HFFc6 (cell line): ENCODE data around the gene GALR2. TPM values are rescaled to one million over a fixed set of nuclear protein-coding genes. Genes with fewer than 3 reads are reported as not detected.

Source experiments
- DNase-seq: peaks from one replicate; pipeline ENCODE4 v3.0.0-alpha.2; 2018
- H3K27ac Mint-ChIP-seq: 2 replicates; pipeline ENCODE4 v1.8.0; 2020; ENCODE audit warnings: mild to moderate bottlenecking, mixed read lengths
- H3K27me3 Mint-ChIP-seq: 2 replicates; pipeline ENCODE4 v1.8.0; 2021; ENCODE audit warnings: mild to moderate bottlenecking, moderate library complexity, mixed read lengths; ENCODE audit not compliant: insufficient read depth
- H3K36me3 Mint-ChIP-seq: 2 replicates; pipeline ENCODE4 v1.8.0; 2021; ENCODE audit warnings: low read depth, mixed read lengths
- H3K4me1 Mint-ChIP-seq: 2 replicates; pipeline ENCODE4 v1.8.0; 2020; ENCODE audit warnings: low read depth, mixed read lengths
- H3K4me3 Mint-ChIP-seq: 2 replicates; pipeline ENCODE4 v1.8.0; 2020; ENCODE audit warnings: mild to moderate bottlenecking, moderate library complexity, mixed read lengths
- H3K9me3 Mint-ChIP-seq: 2 replicates; pipeline ENCODE4 v1.8.0; 2020; ENCODE audit warnings: mild to moderate bottlenecking, mixed read lengths
- total RNA-seq, 6 experiments: library from RNA; stranded (reverse); fragmentation: NEBNext Ultra II Directional; extraction: Animal tissue kit (Norgen Biotek cat#: 25700); gene quantifications; 2 replicates in 1 of 6; 3 replicates in 5 of 6; pipeline ENCODE4 v1.2.3, GENCODE V29; 2021
- TF ChIP-seq, protein P1 (sequence below): fragments of 200-600 bp; sonication (generic); IDR thresholded peaks from 2 replicates; pipeline ENCODE4 v1.5.0; 2021; ENCODE audit warnings: antibody characterized with exemption, mild to moderate bottlenecking

The GALR2 gene
- total RNA-seq, 6 experiments from 2014 or later = 0.14 to 0.33 (median 0.15) TPM; not detected in 1

DNA sequence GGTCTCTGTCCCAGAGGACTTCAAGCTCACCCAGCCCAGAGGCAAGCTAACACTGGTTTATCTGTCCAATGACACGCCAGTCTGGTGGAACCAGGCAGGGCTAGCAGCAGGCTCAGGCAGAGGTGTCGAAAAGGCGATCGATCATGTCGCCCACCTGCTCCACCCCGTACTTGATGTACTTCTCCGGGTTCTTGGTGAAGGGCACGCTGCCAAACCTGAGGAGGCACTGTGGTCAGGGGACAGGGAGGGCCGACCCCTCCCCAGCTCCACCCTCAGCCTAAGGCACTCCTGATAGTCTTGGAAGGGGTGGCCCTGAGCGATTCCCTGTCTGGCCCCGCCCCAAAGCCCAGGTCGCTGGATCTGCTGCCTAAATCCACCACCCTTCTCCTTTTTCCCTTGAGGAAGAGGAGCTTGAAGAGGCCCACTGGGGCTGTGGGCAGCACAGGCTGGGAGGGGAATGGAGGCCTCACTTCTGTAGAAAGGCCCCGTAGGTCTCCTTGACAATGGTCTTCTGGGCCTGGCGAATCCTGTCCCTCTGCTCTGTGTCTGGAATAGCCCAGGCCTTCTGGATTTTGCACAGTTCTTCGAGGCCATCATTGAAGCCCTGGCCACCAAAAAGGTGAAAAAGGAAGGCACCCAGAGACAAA lies 9.1 kb downstream of the GALR2 start:
- Mint-ChIP-seq H3K4me1 (no peaks in the 10 kb centered on the region), H3K27me3 (peaks cover 25% of the 10 kb centered on the region), H3K36me3 (0 out of 2 replicates have a peak, but pooled peaks cover 6% of the 10 kb centered on the region), H3K9me3 (no peaks in the 10 kb centered on the region), H3K27ac (no peak overlapping the region), H3K4me3 (no peak overlapping the region)
- TF ChIP-seq, protein P1, sequence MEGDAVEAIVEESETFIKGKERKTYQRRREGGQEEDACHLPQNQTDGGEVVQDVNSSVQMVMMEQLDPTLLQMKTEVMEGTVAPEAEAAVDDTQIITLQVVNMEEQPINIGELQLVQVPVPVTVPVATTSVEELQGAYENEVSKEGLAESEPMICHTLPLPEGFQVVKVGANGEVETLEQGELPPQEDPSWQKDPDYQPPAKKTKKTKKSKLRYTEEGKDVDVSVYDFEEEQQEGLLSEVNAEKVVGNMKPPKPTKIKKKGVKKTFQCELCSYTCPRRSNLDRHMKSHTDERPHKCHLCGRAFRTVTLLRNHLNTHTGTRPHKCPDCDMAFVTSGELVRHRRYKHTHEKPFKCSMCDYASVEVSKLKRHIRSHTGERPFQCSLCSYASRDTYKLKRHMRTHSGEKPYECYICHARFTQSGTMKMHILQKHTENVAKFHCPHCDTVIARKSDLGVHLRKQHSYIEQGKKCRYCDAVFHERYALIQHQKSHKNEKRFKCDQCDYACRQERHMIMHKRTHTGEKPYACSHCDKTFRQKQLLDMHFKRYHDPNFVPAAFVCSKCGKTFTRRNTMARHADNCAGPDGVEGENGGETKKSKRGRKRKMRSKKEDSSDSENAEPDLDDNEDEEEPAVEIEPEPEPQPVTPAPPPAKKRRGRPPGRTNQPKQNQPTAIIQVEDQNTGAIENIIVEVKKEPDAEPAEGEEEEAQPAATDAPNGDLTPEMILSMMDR = no peak
- no peak for DNase-seq

DNA sequence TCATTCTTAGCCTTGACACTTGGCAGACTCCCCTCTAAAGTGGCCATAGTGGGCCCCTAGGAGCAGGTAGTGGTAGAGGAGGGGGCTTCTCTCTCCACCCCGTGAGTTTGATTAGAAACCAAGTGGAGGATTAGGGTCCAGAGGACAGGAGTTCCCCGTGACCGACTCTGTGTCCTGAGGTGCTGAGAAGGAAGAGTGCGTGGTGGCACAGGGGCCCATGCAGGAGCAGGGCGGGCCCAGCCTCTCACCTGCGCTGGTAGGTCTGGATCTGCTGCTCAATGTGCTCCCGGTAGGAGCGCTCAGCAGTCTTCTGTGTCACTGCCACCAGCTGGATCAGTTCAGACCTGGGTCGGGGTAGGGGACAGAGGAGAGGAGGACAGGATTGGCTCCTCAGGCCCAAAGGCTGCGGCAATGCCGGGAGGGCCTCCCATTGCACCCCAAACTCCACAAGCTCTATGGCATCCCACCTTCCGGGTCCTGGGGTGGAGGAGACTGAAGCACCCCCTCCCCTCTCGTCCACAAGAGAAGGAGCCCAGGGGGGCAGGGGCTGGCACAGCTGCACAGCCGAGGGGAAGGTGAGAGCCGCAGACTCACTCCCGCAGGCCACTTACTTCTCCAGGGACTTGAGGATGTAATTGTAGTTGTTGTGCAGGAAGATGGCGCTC lies 10.6 kb downstream of the GALR2 start:
- Mint-ChIP-seq H3K36me3 (0 out of 2 replicates have a peak, but pooled peaks cover 6% of the 10 kb centered on the region), H3K27ac (no peak overlapping the region), H3K27me3 (peaks cover 12% of the 10 kb centered on the region), H3K4me1 (no peaks in the 10 kb centered on the region), H3K9me3 (no peaks in the 10 kb centered on the region), H3K4me3 (no peak overlapping the region)
- DNase-seq = no peak
- TF ChIP-seq, protein P1 = no peak

DNA sequence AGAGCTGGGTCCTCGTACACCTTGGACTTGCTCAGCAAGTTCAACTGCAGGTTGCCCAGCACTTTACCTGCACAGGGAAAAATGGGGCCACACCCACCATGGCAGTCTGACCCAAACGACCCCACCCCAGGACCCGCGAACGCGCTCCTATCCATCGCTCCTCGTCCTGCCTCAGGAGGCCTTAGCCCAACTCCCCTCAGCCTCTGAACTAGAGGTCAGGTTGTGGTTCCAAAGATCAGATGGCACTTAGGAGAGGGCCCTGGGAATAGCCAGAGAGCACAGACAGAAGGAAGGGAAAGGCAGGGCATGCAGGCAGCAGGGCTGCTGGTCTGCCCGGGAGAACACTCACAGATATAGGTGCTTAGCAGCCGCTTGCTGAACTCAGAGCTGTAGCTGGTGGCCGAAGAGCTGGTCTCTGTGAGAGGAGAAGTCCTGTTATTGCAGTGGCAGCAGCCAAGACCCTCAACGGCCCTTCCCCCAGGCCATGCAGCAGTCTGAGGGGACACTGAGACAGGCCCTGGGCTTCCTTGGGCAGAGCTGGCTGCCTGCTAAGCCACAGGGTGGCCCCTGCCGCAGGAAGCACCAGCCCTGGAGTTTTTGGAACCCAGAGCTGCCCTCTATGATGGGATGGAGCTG lies 11.3 kb downstream of the GALR2 start:
- Mint-ChIP-seq H3K36me3 (0 out of 2 replicates have a peak, but pooled peaks cover 6% of the 10 kb centered on the region), H3K4me3 (no peak overlapping the region), H3K27ac (no peak overlapping the region), H3K27me3 (peaks cover 9% of the 10 kb centered on the region), H3K9me3 (no peaks in the 10 kb centered on the region), H3K4me1 (no peaks in the 10 kb centered on the region)
- TF ChIP-seq, protein P1 = no peak
- no peak for DNase-seq

DNA sequence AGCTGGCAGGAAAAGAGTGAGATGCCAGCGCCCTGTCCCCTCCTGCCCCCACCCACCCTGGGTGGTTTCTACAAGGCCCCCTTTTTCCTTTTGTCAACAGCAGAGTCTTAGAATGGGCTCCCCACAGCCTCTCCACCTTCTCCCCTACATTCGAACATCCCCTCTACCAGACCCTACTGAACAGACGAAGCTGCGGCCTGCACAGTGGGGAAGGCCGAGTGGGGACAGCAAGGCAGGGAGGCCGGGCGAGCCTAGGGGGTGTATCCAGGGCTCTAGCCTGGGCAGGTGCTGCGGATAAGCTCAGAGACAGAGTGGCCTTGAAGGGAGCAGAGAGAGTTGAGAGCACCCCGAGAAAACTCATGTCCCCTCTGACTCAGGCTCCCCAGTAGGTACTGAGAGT lies 11.8 kb downstream of the GALR2 start:
- TF ChIP-seq, protein P1 = no peak
- 0 out of 2 replicates have a peak, but pooled peaks cover 6% of the 10 kb centered on the region for H3K36me3 Mint-ChIP-seq
- no peak overlapping the region for H3K27ac Mint-ChIP-seq
- peaks cover 9% of the 10 kb centered on the region for H3K27me3 Mint-ChIP-seq
- H3K9me3 Mint-ChIP-seq = no peaks in the 10 kb centered on the region
- H3K4me1 Mint-ChIP-seq = no peaks in the 10 kb centered on the region
- DNase-seq = no peak
- no peak overlapping the region for H3K4me3 Mint-ChIP-seq

DNA sequence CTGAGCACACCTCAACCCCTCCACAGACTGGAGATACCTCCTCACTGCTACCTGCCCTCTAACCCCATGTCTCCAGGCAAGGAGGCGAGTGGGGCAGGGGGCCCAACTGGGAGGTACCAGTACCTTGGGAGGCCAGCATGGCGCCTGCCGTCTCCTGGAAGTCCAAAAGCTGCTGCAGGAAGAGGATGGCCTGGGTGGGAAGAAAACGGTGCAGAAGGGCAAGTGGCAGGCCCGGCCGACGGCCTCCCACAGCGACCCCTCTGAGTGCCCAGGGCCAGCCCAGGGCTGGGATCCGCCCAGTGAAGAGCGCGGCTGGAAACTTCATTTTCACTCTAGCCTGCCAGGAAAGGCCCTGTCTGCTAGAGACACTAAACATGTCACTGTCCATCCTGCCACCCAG lies 12.9 kb downstream of the GALR2 start:
- peaks cover 3% of the 10 kb centered on the region for H3K27me3 Mint-ChIP-seq

More for the DNA sequence above, 12.9 kb downstream of the GALR2 start:
- Mint-ChIP-seq H3K4me3 (no peak overlapping the region), H3K4me1 (no peaks in the 10 kb centered on the region), H3K27ac (no peak overlapping the region), H3K9me3 (no peaks in the 10 kb centered on the region), H3K36me3 (peaks cover 6% of the 10 kb centered on the region; the same call in 1 of the 2 replicates)
- TF ChIP-seq, protein P1 = no peak
- DNase-seq = no peak
